ENCODE measurements around the gene PRDX2. TPM values are rescaled to one million over a fixed set of nuclear protein-coding genes. Genes with fewer than 3 reads are reported as not detected.
A peak's percentile ranks its signal among the peaks of the same experiment; 100 is the strongest.

PRDX2 gene
- total RNA-seq, 2 experiments from 2014 or later: 251 to 262 TPM

DNA sequence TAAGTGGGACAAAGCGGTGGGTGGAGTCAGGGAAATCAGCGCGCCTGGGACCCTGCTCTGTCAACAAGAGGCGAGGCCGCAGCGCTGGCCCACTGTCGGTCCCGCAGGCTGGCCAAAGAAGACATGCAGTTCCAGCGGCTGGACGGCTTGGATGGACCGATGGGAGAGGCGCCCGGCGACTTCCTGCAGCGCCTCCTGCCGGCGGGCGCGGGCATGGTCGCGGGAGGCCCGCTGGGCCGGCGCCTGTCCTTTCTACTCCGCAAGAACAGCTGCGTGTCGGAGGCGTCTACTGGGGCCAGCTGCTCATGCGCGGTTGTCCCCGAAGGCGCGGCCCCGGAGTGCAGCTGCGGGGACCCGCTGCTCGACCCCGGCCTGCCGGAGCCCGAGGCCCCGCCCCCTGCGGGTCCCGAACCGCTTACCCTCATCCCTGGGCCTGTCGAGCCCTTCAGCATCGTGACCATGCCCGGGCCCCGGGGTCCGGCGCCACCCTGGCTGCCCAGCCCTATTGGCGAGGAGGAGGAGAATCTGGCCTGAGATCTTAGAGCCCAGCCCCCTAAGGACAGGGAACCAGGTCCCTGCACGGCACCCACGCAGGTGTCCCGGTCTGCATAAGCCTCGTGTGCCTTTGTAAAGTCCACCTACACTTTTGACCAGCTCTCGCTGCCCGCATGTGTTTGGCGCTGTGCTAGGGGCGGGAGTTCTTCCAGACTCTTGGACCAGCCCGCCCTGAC lies 43.9 kb downstream of the PRDX2 start:
- ATAC-seq (peak; percentile 83), DNase-seq (peak; percentile 77)
- intact Hi-C loops (cut with micrococcal nuclease): no loop called here
- Mint-ChIP-seq H3K36me3 (ENCODE audit: low read depth) (no peaks in the 10 kb centered on the region), H3K4me1 (ENCODE audit: low read depth) (peaks cover 10% of the 10 kb centered on the region), H3K9me3 (no peaks in the 10 kb centered on the region), H3K27me3 (peaks cover 18% of the 10 kb centered on the region), H3K27ac (no peak overlapping the region), H3K4me3 (peak overlapping the region; percentile 41)
- CTCF ChIA-PET: interaction anchor here (0.6 to 17.4 kb wide), 45 partner anchors 9 to 264 kb away, joined by 3 to 480 read pairs (median 5); partner anchors contain the start of genes DNASE2, FBXW9, GET3 and JUNB
- TF ChIP-seq, protein P1, sequence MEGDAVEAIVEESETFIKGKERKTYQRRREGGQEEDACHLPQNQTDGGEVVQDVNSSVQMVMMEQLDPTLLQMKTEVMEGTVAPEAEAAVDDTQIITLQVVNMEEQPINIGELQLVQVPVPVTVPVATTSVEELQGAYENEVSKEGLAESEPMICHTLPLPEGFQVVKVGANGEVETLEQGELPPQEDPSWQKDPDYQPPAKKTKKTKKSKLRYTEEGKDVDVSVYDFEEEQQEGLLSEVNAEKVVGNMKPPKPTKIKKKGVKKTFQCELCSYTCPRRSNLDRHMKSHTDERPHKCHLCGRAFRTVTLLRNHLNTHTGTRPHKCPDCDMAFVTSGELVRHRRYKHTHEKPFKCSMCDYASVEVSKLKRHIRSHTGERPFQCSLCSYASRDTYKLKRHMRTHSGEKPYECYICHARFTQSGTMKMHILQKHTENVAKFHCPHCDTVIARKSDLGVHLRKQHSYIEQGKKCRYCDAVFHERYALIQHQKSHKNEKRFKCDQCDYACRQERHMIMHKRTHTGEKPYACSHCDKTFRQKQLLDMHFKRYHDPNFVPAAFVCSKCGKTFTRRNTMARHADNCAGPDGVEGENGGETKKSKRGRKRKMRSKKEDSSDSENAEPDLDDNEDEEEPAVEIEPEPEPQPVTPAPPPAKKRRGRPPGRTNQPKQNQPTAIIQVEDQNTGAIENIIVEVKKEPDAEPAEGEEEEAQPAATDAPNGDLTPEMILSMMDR (IDR thresholded peaks at IDR 0.05): peak; percentile 98
- POLR2A ChIA-PET: interaction anchor here (0.9 to 2.9 kb wide), 7 partner anchors 11 to 89 kb away, joined by 3 to 9 read pairs (median 3); no protein-coding TSS in a partner anchor

DNA sequence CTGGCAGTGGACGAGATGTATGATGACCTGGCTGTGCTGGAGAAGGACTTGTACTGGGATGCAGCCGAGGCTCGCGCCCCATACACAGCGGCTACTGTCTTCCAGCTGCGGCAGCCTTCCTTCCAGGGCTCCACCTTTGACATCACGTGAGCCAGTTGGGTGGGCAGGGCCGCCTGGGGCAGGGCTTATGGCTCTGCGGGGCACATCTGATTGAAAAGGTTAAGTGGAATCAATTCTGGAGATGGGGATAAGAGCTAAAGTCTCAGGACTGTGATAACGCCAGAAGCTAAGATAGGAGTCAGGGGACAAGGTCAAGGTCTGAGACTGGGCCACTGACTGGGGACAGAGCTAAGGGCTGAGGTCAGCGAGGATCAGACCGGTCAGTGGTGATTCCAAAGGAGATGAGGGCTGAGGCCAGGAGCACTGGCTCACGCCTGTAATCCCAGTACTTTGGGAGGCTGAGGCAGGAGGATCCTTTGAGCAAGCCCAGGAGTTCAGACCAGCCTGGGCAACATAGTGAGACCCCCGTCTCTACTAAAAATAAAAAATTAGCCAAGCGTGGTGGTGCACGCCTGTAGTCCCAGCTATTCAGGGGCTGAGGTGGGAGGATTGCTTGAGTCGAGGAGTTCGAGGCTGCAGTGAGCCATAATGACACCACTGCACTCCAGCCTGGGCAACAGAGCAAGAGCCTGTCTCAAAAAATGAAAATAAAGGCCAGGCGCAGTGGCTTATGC lies 45.3 kb downstream of the PRDX2 start:
- Mint-ChIP-seq H3K27ac (no peak overlapping the region), H3K9me3 (no peaks in the 10 kb centered on the region), H3K4me1 (ENCODE audit: low read depth) (peaks cover 10% of the 10 kb centered on the region), H3K36me3 (ENCODE audit: low read depth) (no peaks in the 10 kb centered on the region), H3K27me3 (peaks cover 24% of the 10 kb centered on the region), H3K4me3 (no peak overlapping the region)
- TF ChIP-seq, protein P1 (IDR thresholded peaks at IDR 0.05): no peak
- ATAC-seq: no peak
- intact Hi-C loops (cut with micrococcal nuclease): no loop called here
- DNase-seq: no peak
- ChIA-PET POLR2A (interaction anchor here (0.7 to 1.1 kb wide), 3 partner anchors 9 to 91 kb away, joined by 3 to 4 read pairs (median 3); no protein-coding TSS in a partner anchor), CTCF (interaction anchor here (1.2 to 17.4 kb wide), 6 partner anchors 9 to 91 kb away, joined by 3 to 480 read pairs (median 46); partner anchors contain the start of genes JUNB, PRDX2 and THSD8)

DNA sequence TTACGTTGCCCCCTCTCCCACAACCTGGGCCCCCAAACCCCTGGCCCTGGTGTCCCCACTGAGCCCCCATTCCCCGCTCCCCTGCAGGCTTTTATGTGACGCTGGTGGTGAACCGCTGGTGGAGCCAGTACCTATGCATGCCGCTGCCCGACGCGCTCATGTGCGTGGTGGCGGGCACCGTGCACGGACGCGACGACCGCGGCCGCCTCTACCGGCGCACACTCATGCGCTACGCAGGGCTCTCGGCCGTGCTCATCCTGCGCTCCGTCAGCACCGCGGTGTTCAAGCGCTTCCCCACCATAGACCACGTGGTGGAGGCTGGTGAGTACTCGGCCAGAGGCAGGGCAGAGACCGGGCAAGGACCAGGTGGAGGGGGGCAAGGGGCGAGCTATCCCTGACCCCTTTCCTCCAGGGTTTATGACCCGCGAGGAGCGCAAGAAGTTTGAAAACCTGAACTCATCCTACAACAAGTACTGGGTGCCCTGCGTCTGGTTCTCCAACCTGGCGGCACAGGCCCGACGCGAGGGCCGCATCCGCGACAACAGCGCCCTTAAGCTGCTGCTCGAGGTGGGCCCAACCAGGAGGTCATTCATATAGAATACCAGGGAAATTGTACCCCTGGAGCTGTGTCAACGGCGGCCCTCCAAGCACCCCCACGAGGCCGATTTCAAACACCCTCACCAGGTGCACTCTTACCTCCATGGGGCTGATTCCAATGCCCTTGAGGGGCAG lies 47.0 kb downstream of the PRDX2 start:
- Mint-ChIP-seq H3K4me3 (no peak overlapping the region), H3K27me3 (peaks cover 35% of the 10 kb centered on the region), H3K36me3 (ENCODE audit: low read depth) (no peaks in the 10 kb centered on the region), H3K27ac (no peak overlapping the region), H3K4me1 (ENCODE audit: low read depth) (peaks cover 6% of the 10 kb centered on the region), H3K9me3 (no peaks in the 10 kb centered on the region)
- ATAC-seq (no peak), DNase-seq (no peak)
- CTCF ChIA-PET: interaction anchor here (1.1 to 17.4 kb wide), 7 partner anchors 11 to 93 kb away, joined by 3 to 480 read pairs (median 9); partner anchors contain the start of genes JUNB, PRDX2 and THSD8
- POLR2A ChIA-PET: interaction anchor here (0.9 kb wide), 1 partner anchor 21 kb away, joined by 3 read pairs; no protein-coding TSS in a partner anchor
- TF ChIP-seq, protein P1 (IDR thresholded peaks at IDR 0.05): no peak
- intact Hi-C loops (cut with micrococcal nuclease): no loop called here

DNA sequence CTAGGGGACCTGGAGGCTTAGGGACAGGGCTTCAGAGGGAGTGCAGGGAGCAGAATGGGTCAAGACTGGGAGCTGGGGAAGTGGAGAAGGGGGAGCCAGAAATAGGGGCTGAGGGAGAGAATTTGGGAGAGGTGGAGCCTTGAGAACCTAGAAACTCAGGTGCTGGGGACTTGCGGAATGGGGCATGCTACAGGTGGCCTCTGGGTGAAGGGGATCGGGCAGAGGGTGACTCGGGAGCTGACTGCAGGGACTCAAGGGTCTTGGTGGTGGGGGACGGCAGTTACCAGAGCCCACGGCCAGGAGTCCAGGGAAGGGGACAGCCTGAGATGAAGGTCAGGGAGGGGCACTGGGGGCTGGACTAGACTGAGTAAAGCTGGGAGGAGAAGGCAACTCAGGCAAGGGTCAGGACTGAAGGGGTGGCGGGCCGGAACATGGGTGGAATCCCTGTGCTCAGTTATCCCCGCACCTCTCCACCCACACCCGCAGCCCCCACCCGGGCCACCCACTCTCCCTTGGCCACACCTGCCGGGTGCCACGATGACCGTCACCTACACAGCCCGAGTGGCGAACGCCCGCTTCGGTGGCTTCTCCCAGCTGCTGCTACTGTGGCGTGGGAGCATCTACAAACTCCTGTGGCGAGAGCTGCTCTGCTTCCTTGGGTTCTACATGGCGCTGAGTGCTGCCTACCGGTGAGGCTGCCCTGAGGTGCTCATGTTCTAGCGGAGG lies 49.4 kb downstream of the PRDX2 start:
- ChIA-PET POLR2A (interaction anchor here (0.8 to 2.2 kb wide), 4 partner anchors 14 to 21 kb away, joined by 3 to 10 read pairs (median 4); partner anchors contain the start of gene GET3), CTCF (interaction anchor here (1.0 to 2.3 kb wide), 3 partner anchors 8 to 44 kb away, joined by 3 to 5 read pairs (median 3); no protein-coding TSS in a partner anchor)
- DNase-seq: no peak
- intact Hi-C loops (cut with micrococcal nuclease): no loop called here
- H3K27ac Mint-ChIP-seq: no peak overlapping the region
- TF ChIP-seq, protein P1 (IDR thresholded peaks at IDR 0.05): no peak
- H3K36me3 Mint-ChIP-seq (ENCODE audit: low read depth): peaks cover 12% of the 10 kb centered on the region
- no peak overlapping the region for H3K4me3 Mint-ChIP-seq
- no peak for ATAC-seq
- peaks cover 28% of the 10 kb centered on the region for H3K27me3 Mint-ChIP-seq
- H3K9me3 Mint-ChIP-seq: peaks cover 8% of the 10 kb centered on the region
- no peaks in the 10 kb centered on the region for H3K4me1 Mint-ChIP-seq (ENCODE audit: low read depth)

Data from activated CD8-positive, alpha-beta T cell treated with anti-CD3 and anti-CD28 coated beads for 36 hours (primary cell).